ENCODE results near the gene OR7G2.

- no peak for TF ChIP-seq CTCF (IDR thresholded peaks at IDR 0.05)
- no peak for TF ChIP-seq TCF7 (CRISPR knock-in tag; IDR thresholded peaks at IDR 0.05; ENCODE audit: low read depth)
- TF ChIP-seq ZNF219 (CRISPR knock-in tag; IDR thresholded peaks at IDR 0.05; ENCODE audit: borderline replicate concordance) = no peak
- TF ChIP-seq FOXJ3 (CRISPR knock-in tag; IDR thresholded peaks at IDR 0.05; ENCODE audit: borderline replicate concordance) = no peak
Measured at GRCh38 chr19:9140159-9140874, 33.0 kb upstream of the OR7G2 start, which contains the start of gene ZNF317.
